WTC11 (cell line): ENCODE results near the gene ELMO3. TPM values are rescaled to one million over a fixed set of nuclear protein-coding genes. Genes with fewer than 3 reads are reported as not detected.

ENCODE experiments used
- ATAC-seq: fragments of 200-7000 bp; cut with Tn5 transposase; 2 replicates; pipeline ENCODE4 v1.10.0; 2021; ENCODE audit warnings: mild to moderate bottlenecking, moderate library complexity
- CTCF ChIA-PET: fragments of 300-600 bp; sonication (Branson Sonifier 250); formaldehyde crosslinking; loops from one replicate; lab custom pipeline; 2021; ENCODE audit warnings: antibody characterized with exemption; lab: Charles Lee
- POLR2A ChIA-PET: fragments of 350-600 bp; sonication (Branson Sonifier 250); formaldehyde crosslinking; loops from one replicate; lab custom pipeline; 2021; ENCODE audit warnings: antibody characterized with exemption; lab: Charles Lee
- DNase-seq: peaks from one replicate; pipeline ENCODE4 v3.0.0; 2021; ENCODE audit warnings: low spot score
- H3K27ac Mint-ChIP-seq: 2 replicates; pipeline ENCODE4 v1.8.0; 2021; ENCODE audit warnings: mixed read lengths
- H3K27me3 Mint-ChIP-seq: 2 replicates; pipeline ENCODE4 v1.8.0; 2021; ENCODE audit warnings: low read depth, mild to moderate bottlenecking, moderate library complexity, mixed read lengths
- H3K36me3 Mint-ChIP-seq: 2 replicates; pipeline ENCODE4 v1.8.0; 2021; ENCODE audit warnings: mixed read lengths
- H3K4me1 Mint-ChIP-seq: 2 replicates; pipeline ENCODE4 v1.8.0; 2022; ENCODE audit warnings: mixed read lengths
- H3K4me3 Mint-ChIP-seq: 2 replicates; pipeline ENCODE4 v1.8.0; 2021; ENCODE audit warnings: mild to moderate bottlenecking, moderate library complexity, mixed read lengths
- H3K9me3 Mint-ChIP-seq: 2 replicates; pipeline ENCODE4 v1.8.0; 2021; ENCODE audit warnings: mixed read lengths
- ATF1 ChIP-seq: sonication (generic); formaldehyde crosslinking; IDR thresholded peaks from 2 replicates; pipeline ENCODE4 v1.8.1; 2023; ENCODE audit warnings: mild to moderate bottlenecking, moderate library complexity, missing genetic modification reagents
- CBFB ChIP-seq: sonication (generic); formaldehyde crosslinking; IDR thresholded peaks from 2 replicates; pipeline ENCODE4 v1.8.1; 2022; ENCODE audit warnings: mild to moderate bottlenecking, low read depth, missing genetic modification reagents
- ELF4 ChIP-seq: sonication (generic); formaldehyde crosslinking; IDR thresholded peaks from 2 replicates; pipeline ENCODE4 v1.8.1; 2022; ENCODE audit warnings: low read depth, mild to moderate bottlenecking, moderate library complexity, missing genetic modification reagents
- EMX1 ChIP-seq: fragments of 250-450 bp; sonication (Bioruptor Pico); IDR thresholded peaks from 2 replicates; pipeline ENCODE4 v1.8.0; 2021; ENCODE audit warnings: mild to moderate bottlenecking
- GABPB1 ChIP-seq: sonication (generic); formaldehyde crosslinking; IDR thresholded peaks from 2 replicates; pipeline ENCODE4 v1.8.1; 2023; ENCODE audit warnings: mild to moderate bottlenecking, missing genetic modification reagents
- JUN ChIP-seq: sonication (generic); formaldehyde crosslinking; IDR thresholded peaks from 2 replicates; pipeline ENCODE4 v1.8.0; 2023; ENCODE audit warnings: mild to moderate bottlenecking, missing genetic modification reagents
- NFATC4 ChIP-seq: fragments of 250-450 bp; sonication (Bioruptor Pico); IDR thresholded peaks from 2 replicates; pipeline ENCODE4 v1.9.0; 2021; ENCODE audit warnings: mild to moderate bottlenecking
- NR2C2 ChIP-seq: sonication (generic); formaldehyde crosslinking; IDR thresholded peaks from 2 replicates; pipeline ENCODE4 v1.8.0; 2022; ENCODE audit warnings: mild to moderate bottlenecking, missing genetic modification reagents
- RELA ChIP-seq: sonication (generic); formaldehyde crosslinking; IDR thresholded peaks from 2 replicates; pipeline ENCODE4 v1.8.1; 2022; ENCODE audit warnings: missing genetic modification reagents, mild to moderate bottlenecking, borderline replicate concordance
- SMAD3 ChIP-seq: sonication (generic); formaldehyde crosslinking; IDR thresholded peaks from 2 replicates; pipeline ENCODE4 v1.8.0; 2022; ENCODE audit warnings: missing genetic modification reagents, mild to moderate bottlenecking, borderline replicate concordance
- SP1 ChIP-seq: sonication (generic); formaldehyde crosslinking; conservative IDR thresholded peaks from 2 replicates; pipeline ENCODE4 v1.8.1; 2022; ENCODE audit warnings: missing genetic modification reagents
- TCF7 ChIP-seq: sonication (generic); formaldehyde crosslinking; IDR thresholded peaks from 2 replicates; pipeline ENCODE4 v1.8.0; 2022; ENCODE audit warnings: mild to moderate bottlenecking, low read depth, missing genetic modification reagents, moderate library complexity
- USF1 ChIP-seq: sonication (generic); formaldehyde crosslinking; IDR thresholded peaks from 2 replicates; pipeline ENCODE4 v1.8.0; 2022; ENCODE audit warnings: mild to moderate bottlenecking, missing genetic modification reagents
- ZNF121 ChIP-seq: sonication (generic); formaldehyde crosslinking; IDR thresholded peaks from 2 replicates; pipeline ENCODE4 v1.8.0; 2023; ENCODE audit warnings: missing genetic modification reagents
- ZNF138 ChIP-seq: sonication (generic); formaldehyde crosslinking; conservative IDR thresholded peaks from 2 replicates; pipeline ENCODE4 v1.8.1; 2022; ENCODE audit warnings: mild to moderate bottlenecking, moderate library complexity, missing genetic modification reagents
- ZNF219 ChIP-seq: sonication (generic); formaldehyde crosslinking; IDR thresholded peaks from 2 replicates; pipeline ENCODE4 v1.8.0; 2023; ENCODE audit warnings: missing genetic modification reagents, mild to moderate bottlenecking, borderline replicate concordance
- ZNF423 ChIP-seq: fragments of 250-450 bp; sonication (Bioruptor Pico); IDR thresholded peaks from 2 replicates; pipeline ENCODE4 v2.1.2; 2022; ENCODE audit warnings: mild to moderate bottlenecking, moderate library complexity
- total RNA-seq: library from RNA; stranded (reverse); gene quantifications from 3 replicates; pipeline ENCODE4 v1.2.3, GENCODE V29; 2021
- TF ChIP-seq, protein P1 (sequence below): sonication (generic); formaldehyde crosslinking; IDR thresholded peaks from 2 replicates; pipeline ENCODE4 v1.8.1; 2022; ENCODE audit warnings: mild to moderate bottlenecking, missing genetic modification reagents, moderate library complexity, borderline replicate concordance
- TF ChIP-seq, protein P2 (sequence below): sonication (generic); formaldehyde crosslinking; IDR thresholded peaks from 2 replicates; pipeline ENCODE4 v1.8.1; 2022; ENCODE audit warnings: missing genetic modification reagents, borderline replicate concordance
- TF ChIP-seq, protein P3 (sequence below): sonication (generic); formaldehyde crosslinking; IDR thresholded peaks from 2 replicates; pipeline ENCODE4 v1.8.0; 2023; ENCODE audit warnings: missing genetic modification reagents, mild to moderate bottlenecking, borderline replicate concordance

ELMO3 gene
- total RNA-seq, 1 experiment from 2014 or later: 13.6 TPM

GRCh38 chr16:67208154-67208896 is 9.4 kb downstream of the ELMO3 start (continued):
- no peak for TF ChIP-seq SMAD3 (CRISPR knock-in tag)

- peaks cover 11% of the 10 kb centered on the region for H3K27me3 Mint-ChIP-seq
- POLR2A ChIA-PET: interaction anchor here (2.1 kb wide), 1 partner anchor 37 kb away, joined by 7 read pairs; the partner anchor contains the start of gene FHOD1
- CTCF ChIA-PET: interaction anchor here (0.6 to 9.1 kb wide), 11 partner anchors 11 to 300 kb away, joined by 3 to 65 read pairs (median 3); partner anchors contain the start of genes CES3, ELMO3, KCTD19 and LRRC36
- ATAC-seq (no peak), DNase-seq (no peak)
- H3K36me3 Mint-ChIP-seq: no peaks in the 10 kb centered on the region
- H3K4me1 Mint-ChIP-seq: no peaks in the 10 kb centered on the region
- H3K4me3 Mint-ChIP-seq: no peak overlapping the region
- no peaks in the 10 kb centered on the region for H3K9me3 Mint-ChIP-seq
- TF ChIP-seq, protein P1, sequence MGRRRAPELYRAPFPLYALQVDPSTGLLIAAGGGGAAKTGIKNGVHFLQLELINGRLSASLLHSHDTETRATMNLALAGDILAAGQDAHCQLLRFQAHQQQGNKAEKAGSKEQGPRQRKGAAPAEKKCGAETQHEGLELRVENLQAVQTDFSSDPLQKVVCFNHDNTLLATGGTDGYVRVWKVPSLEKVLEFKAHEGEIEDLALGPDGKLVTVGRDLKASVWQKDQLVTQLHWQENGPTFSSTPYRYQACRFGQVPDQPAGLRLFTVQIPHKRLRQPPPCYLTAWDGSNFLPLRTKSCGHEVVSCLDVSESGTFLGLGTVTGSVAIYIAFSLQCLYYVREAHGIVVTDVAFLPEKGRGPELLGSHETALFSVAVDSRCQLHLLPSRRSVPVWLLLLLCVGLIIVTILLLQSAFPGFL: no peak
- TF ChIP-seq ZNF121 (CRISPR knock-in tag) (no peak), ZNF423 (no peak), CBFB (CRISPR knock-in tag) (no peak), EMX1 (CRISPR knock-in tag) (no peak), SP1 (CRISPR knock-in tag) (no peak), USF1 (CRISPR knock-in tag) (no peak), NFATC4 (no peak), NR2C2 (CRISPR knock-in tag) (no peak), GABPB1 (CRISPR knock-in tag) (no peak), SMAD3 (CRISPR knock-in tag) (no peak), ZNF219 (CRISPR knock-in tag) (no peak), ELF4 (CRISPR knock-in tag) (no peak), JUN (CRISPR knock-in tag) (no peak), ZNF138 (CRISPR knock-in tag) (no peak), RELA (no peak)
- TF ChIP-seq, protein P2, sequence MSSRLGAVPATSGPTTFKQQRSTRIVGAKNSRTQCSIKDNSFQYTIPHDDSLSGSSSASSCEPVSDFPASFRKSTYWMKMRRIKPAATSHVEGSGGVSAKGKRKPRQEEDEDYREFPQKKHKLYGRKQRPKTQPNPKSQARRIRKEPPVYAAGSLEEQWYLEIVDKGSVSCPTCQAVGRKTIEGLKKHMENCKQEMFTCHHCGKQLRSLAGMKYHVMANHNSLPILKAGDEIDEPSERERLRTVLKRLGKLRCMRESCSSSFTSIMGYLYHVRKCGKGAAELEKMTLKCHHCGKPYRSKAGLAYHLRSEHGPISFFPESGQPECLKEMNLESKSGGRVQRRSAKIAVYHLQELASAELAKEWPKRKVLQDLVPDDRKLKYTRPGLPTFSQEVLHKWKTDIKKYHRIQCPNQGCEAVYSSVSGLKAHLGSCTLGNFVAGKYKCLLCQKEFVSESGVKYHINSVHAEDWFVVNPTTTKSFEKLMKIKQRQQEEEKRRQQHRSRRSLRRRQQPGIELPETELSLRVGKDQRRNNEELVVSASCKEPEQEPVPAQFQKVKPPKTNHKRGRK: no peak
- H3K27ac Mint-ChIP-seq: no peak overlapping the region
These were observed 10.6 kb downstream of the ELMO3 start for GRCh38 chr16:67209565-67209964.

DNA sequence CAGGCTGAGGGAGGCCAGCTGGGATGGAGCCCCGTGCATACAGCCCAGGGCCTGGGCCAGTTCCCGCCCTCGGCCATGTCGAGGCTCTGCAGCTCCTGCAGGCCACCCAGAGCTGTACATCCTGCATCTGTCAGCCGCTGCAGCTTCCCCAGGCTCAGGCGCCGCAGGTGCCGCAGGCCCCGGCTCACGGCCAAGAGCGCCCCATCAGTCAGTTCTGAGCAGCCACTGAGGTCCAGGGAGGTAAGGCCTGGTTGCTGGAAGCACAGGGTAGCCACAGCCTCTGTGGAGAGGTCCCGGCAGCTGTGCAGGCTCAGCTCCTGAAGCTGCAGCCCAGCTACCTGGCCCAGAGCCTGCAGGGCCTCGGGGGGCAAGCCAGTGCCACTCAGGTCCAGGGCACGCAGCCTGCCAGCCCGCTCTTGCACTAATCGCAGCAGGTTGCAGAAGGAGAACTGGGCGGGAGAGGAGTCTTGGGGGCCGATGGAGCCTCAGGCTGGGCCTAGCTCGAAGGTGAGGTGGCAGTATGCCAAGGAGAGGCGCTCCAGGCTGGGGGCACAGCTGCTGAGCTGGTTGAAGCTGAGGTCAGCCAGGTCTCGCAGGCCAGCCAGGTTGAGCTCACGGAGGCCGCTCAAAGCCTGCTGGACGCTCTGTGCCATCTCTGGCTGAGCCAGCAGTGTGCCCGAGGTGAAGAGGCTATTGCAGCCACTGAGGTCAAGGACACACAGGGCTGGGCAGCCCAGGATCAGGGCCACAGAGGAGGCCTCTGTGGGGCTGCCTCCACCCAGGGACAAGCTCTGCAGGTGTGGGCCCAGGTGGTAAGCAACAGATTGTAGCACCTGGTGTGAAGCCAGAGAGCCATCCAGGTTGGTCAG is 11.4 kb downstream of the ELMO3 start:
- DNase-seq (peak; percentile 37), ATAC-seq (peak; percentile 59)
- CTCF ChIA-PET: interaction anchor here (0.6 to 9.1 kb wide), 12 partner anchors 11 to 313 kb away, joined by 3 to 65 read pairs (median 3); partner anchors contain the start of genes ELMO3, KCTD19, LRRC36 and NOL3

More for the DNA sequence above, 11.4 kb downstream of the ELMO3 start:
- POLR2A ChIA-PET: interaction anchor here (1.2 to 2.1 kb wide), 2 partner anchors 17 to 36 kb away, joined by 3 to 7 read pairs; partner anchors contain the start of genes FHOD1 and TMEM208
- Mint-ChIP-seq H3K36me3 (no peaks in the 10 kb centered on the region), H3K4me3 (no peak overlapping the region), H3K27me3 (peaks cover 16% of the 10 kb centered on the region)
- TF ChIP-seq, protein P3, sequence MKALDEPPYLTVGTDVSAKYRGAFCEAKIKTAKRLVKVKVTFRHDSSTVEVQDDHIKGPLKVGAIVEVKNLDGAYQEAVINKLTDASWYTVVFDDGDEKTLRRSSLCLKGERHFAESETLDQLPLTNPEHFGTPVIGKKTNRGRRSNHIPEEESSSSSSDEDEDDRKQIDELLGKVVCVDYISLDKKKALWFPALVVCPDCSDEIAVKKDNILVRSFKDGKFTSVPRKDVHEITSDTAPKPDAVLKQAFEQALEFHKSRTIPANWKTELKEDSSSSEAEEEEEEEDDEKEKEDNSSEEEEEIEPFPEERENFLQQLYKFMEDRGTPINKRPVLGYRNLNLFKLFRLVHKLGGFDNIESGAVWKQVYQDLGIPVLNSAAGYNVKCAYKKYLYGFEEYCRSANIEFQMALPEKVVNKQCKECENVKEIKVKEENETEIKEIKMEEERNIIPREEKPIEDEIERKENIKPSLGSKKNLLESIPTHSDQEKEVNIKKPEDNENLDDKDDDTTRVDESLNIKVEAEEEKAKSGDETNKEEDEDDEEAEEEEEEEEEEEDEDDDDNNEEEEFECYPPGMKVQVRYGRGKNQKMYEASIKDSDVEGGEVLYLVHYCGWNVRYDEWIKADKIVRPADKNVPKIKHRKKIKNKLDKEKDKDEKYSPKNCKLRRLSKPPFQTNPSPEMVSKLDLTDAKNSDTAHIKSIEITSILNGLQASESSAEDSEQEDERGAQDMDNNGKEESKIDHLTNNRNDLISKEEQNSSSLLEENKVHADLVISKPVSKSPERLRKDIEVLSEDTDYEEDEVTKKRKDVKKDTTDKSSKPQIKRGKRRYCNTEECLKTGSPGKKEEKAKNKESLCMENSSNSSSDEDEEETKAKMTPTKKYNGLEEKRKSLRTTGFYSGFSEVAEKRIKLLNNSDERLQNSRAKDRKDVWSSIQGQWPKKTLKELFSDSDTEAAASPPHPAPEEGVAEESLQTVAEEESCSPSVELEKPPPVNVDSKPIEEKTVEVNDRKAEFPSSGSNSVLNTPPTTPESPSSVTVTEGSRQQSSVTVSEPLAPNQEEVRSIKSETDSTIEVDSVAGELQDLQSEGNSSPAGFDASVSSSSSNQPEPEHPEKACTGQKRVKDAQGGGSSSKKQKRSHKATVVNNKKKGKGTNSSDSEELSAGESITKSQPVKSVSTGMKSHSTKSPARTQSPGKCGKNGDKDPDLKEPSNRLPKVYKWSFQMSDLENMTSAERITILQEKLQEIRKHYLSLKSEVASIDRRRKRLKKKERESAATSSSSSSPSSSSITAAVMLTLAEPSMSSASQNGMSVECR (CRISPR knock-in tag): no peak
- TF ChIP-seq TCF7: no peak
- no peak for TF ChIP-seq ATF1 (CRISPR knock-in tag)
- no peak for TF ChIP-seq SP1 (CRISPR knock-in tag)
- TF ChIP-seq, all 79 proteins: peak for 0
- no peaks in the 10 kb centered on the region for H3K4me1 Mint-ChIP-seq
- H3K27ac Mint-ChIP-seq: no peak overlapping the region
- no peaks in the 10 kb centered on the region for H3K9me3 Mint-ChIP-seq
